B cell (primary cell): ENCODE results near the gene VIPAS39.

Source experiments
- CTCF ChIP-seq: fragments of 200-600 bp; IDR thresholded peaks from one replicate; pipeline ENCODE4 v1.8.0; 2022; ENCODE audit warnings: antibody characterized with exemption, mild to moderate bottlenecking
- EZH2 ChIP-seq: IDR thresholded peaks from 2 replicates; pipeline ENCODE4 v1.6.1; 2012; ENCODE audit warnings: borderline replicate concordance, low read depth, mild to moderate bottlenecking, moderate library complexity, low read length; ENCODE audit not compliant: insufficient read depth, poor library complexity, severe bottlenecking

- no peak for TF ChIP-seq CTCF
- TF ChIP-seq EZH2, result no peak
Observed at GRCh38 chr14:77442196-77442595, 15.2 kb downstream of the VIPAS39 start.
